B cell (primary cell): ENCODE results near the gene MPHOSPH8. TPM values are rescaled to one million over a fixed set of nuclear protein-coding genes. Genes with fewer than 3 reads are reported as not detected.
A peak's percentile ranks its signal among the peaks of the same experiment; 100 is the strongest.

Source experiments
- ATAC-seq: fragments of 200-7000 bp; cut with Tn5 transposase; one replicate; pipeline ENCODE4 v1.10.0; 2021; ENCODE audit warnings: low read depth, mild to moderate bottlenecking, moderate number of reproducible peaks, moderate library complexity
- CTCF ChIA-PET: fragments of 350-600 bp; sonication (Branson Sonifier 250); formaldehyde crosslinking; loops from one replicate; lab custom pipeline; 2021; ENCODE audit warnings: antibody characterized with exemption, inconsistent platforms; lab: Charles Lee
- POLR2A ChIA-PET: fragments of 350-600 bp; sonication (Branson Sonifier 250); formaldehyde crosslinking; loops from one replicate; lab custom pipeline; 2021; ENCODE audit warnings: antibody characterized with exemption; lab: Charles Lee
- DNase-seq: peaks from one replicate; pipeline ENCODE4 v3.0.0; 2013
- H2AFZ ChIP-seq: 2 replicates; pipeline ENCODE4 v1.6.1; 2012; ENCODE audit warnings: mild to moderate bottlenecking, low read depth, low read length; ENCODE audit not compliant: insufficient read depth, poor library complexity, severe bottlenecking
- H3K27ac ChIP-seq, 2 donors: 1 replicate in 1 of 2; 2 replicates in 1 of 2; pipeline ENCODE4 v1.5.1; 2012 to 2013; ENCODE audit warnings: low read length in 2 of 2, mild to moderate bottlenecking in 2 of 2, moderate library complexity in 1 of 2
- H3K27me3 ChIP-seq, 4 experiments: fragments of 200-600 bp in 1 of 4; sonication (generic) in 1 of 4; replicated peaks in 1 of 4; 1 replicate in 2 of 4; 2 replicates in 2 of 4; pipeline versions ENCODE4 v1.6.1 to v1.7.0; 2013 to 2016; ENCODE audit warnings: low read length in 3 of 4, mild to moderate bottlenecking in 2 of 4, mixed read lengths in 1 of 4, moderate library complexity in 1 of 4; ENCODE audit not compliant: insufficient read depth in 4 of 4, control insufficient read depth in 3 of 4; ENCODE audit errors: control extremely low read depth in 1 of 4
- H3K36me3 ChIP-seq, 2 experiments: replicated peaks in 1 of 2; 1 replicate in 1 of 2; 2 replicates in 1 of 2; pipeline versions ENCODE4 v1.6.1 to v1.7.1; 2013; ENCODE audit warnings: low read length in 1 of 2; ENCODE audit not compliant: insufficient read depth in 2 of 2, control insufficient read depth in 1 of 2; ENCODE audit errors: control extremely low read depth in 1 of 2, extremely low read depth in 1 of 2
- H3K4me1 ChIP-seq, 2 donors: fragments of 200-600 bp in 1 of 2; sonication (generic) in 1 of 2; 1 replicate in 1 of 2; 2 replicates in 1 of 2; pipeline versions ENCODE4 v1.5.1 to v1.6.1; 2013 to 2017; ENCODE audit warnings: low read length in 2 of 2; ENCODE audit not compliant: control insufficient read depth in 2 of 2, insufficient read depth in 2 of 2
- H3K4me2 ChIP-seq: replicated peaks from 2 replicates; pipeline ENCODE3; 2012; ENCODE audit warnings: mild to moderate bottlenecking, low read depth, low read length; ENCODE audit not compliant: poor library complexity, severe bottlenecking
- H3K4me3 ChIP-seq, 5 experiments: fragments of 200-600 bp in 1 of 5; sonication (generic) in 1 of 5; 1 replicate in 3 of 5; 2 replicates in 2 of 5; pipeline versions ENCODE4 v1.5.1 to v1.7.0; 2011 to 2016; ENCODE audit warnings: low read length in 4 of 5, mild to moderate bottlenecking in 4 of 5, low read depth in 2 of 5, control low read depth in 1 of 5, moderate library complexity in 1 of 5; ENCODE audit not compliant: insufficient read depth in 1 of 5; ENCODE audit errors: control extremely low read depth in 1 of 5, extremely low read depth in 1 of 5
- H3K79me2 ChIP-seq: fragments of 200-600 bp; sonication (generic); one replicate; pipeline ENCODE4 v1.6.0; 2016; ENCODE audit warnings: low read length; ENCODE audit not compliant: control insufficient read depth, insufficient read depth
- H3K9ac ChIP-seq: fragments of 200-600 bp; sonication (generic); 2 replicates; pipeline ENCODE4 v1.6.1; 2017; ENCODE audit warnings: mild to moderate bottlenecking, low read length, moderate library complexity
- H3K9me3 ChIP-seq, 3 donors: one replicate each; pipeline versions ENCODE4 v1.6.1 to v1.7.1; 2013; ENCODE audit warnings: low read length in 2 of 3; ENCODE audit not compliant: control insufficient read depth in 2 of 3, insufficient read depth in 1 of 3; ENCODE audit errors: control extremely low read depth in 1 of 3
- H4K20me1 ChIP-seq: 2 replicates; pipeline ENCODE4 v1.6.0; 2012; ENCODE audit warnings: mild to moderate bottlenecking, low read length; ENCODE audit not compliant: insufficient read depth, control insufficient read depth, poor library complexity, severe bottlenecking
- H3K27ac Mint-ChIP-seq: one replicate; pipeline ENCODE4 v1.8.0; 2021; ENCODE audit warnings: mixed read lengths
- H3K27me3 Mint-ChIP-seq: one replicate; pipeline ENCODE4 v1.8.0; 2021; ENCODE audit warnings: mixed read lengths
- H3K4me1 Mint-ChIP-seq: one replicate; pipeline ENCODE4 v1.8.0; 2021; ENCODE audit warnings: mixed read lengths
- H3K4me3 Mint-ChIP-seq: one replicate; pipeline ENCODE4 v1.8.0; 2021; ENCODE audit warnings: mixed read lengths
- H3K9me3 Mint-ChIP-seq: one replicate; pipeline ENCODE4 v1.8.0; 2022; ENCODE audit warnings: mixed read lengths; ENCODE audit not compliant: insufficient read depth
- CTCF ChIP-seq: fragments of 200-600 bp; IDR thresholded peaks from one replicate; pipeline ENCODE4 v1.8.0; 2022; ENCODE audit warnings: antibody characterized with exemption, mild to moderate bottlenecking
- WGBS: methylation state at CpG from one replicate; pipeline ENCODE4 v1.1.5; 2013; ENCODE audit warnings: missing lambda C conversion rate; ENCODE audit not compliant: insufficient coverage; 5-methylcytosine and 5-hydroxymethylcytosine counted together
- intact Hi-C: fragments of 100-400 bp; cut with micrococcal nuclease; formaldehyde crosslinking; loops from one replicate; pipeline ENCODE4 v1.10.0; 2022
- polyA minus RNA-seq: library from RNA; depleted of rRNA, polyadenylated mRNA; stranded (reverse); fragments of >200 nt; gene quantifications from 2 replicates; pipeline ENCODE4 v1.2.3, GENCODE V29; 2012
- polyA plus RNA-seq: library from polyadenylated mRNA; depleted of rRNA; stranded (reverse); fragments of >200 nt; gene quantifications from 2 replicates; pipeline ENCODE4 v1.2.3, GENCODE V29; 2012
- total RNA-seq, 2 donors: library from RNA; stranded (reverse); fragments of 120-200 nt in 1 of 2; gene quantifications; 1 replicate in 1 of 2; 2 replicates in 1 of 2; pipeline versions ENCODE4 v1.2.3 to v1.2.4, GENCODE V29; 2013 to 2022

The MPHOSPH8 gene
- total RNA-seq (98.3 and 106 TPM in 2 replicates), polyA plus RNA-seq (25.6 and 32.7 TPM in 2 replicates), polyA minus RNA-seq (10.1 and 18.3 TPM in 2 replicates)
- 56.2 TPM for total RNA-seq (2013)

DNA sequence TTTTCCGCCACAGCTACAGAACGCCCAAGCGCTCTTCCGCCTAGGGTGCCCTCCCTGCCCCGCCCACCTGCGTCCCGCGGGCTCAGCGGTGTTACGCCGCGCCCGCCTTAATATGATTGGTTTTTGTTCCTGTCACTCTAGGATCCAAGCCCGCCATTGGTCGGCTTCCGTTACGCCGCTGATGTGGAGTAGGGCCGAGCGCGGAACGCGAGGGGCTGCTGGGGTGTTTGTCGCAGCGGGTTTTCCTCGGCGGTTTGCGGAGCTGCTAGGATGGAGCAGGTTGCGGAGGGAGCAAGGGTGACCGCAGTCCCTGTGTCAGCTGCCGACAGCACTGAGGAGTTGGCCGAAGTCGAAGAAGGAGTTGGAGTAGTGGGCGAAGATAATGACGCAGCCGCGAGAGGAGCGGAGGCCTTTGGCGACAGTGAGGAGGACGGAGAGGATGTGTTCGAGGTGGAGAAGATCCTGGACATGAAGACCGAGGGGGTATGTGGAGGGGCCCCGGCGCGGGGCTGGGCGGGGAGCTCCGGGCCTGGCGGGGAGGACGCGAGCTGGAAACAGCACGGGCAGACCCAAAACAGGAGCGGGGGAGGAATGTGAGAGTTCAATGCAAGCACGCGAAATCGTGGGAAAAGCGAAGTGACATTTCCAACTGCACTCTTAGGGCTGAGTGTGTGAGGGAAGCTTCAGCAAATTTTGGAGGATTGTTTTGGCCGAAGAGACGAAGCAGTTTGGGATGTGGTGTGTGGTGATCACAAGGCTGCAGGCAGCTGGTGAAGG lies at the start of gene MPHOSPH8:
TSS of gene MPHOSPH8 (plus strand) at position 181 of the 777 bp plus-strand sequence. CDS start at position 271, 90 bp downstream.
- peak within 1 kb of the TSS; percentile 94 for H2AFZ ChIP-seq
- peaks cover 37% of the 10 kb centered on the region for H4K20me1 ChIP-seq
- no peaks in the 10 kb centered on the region for H3K27me3 ChIP-seq
- Mint-ChIP-seq H3K27ac (peak within 1 kb of the TSS; percentile 99), H3K4me3 (peak within 1 kb of the TSS; percentile 100), H3K9me3 (no peaks in the 10 kb centered on the region), H3K27me3 (no peaks in the 10 kb centered on the region), H3K4me1 (peaks cover 36% of the 10 kb centered on the region)
- peaks cover 15 to 25% of the 10 kb centered on the region in 2 donors for H3K4me1 ChIP-seq
- WGBS = under 1% methylated on average over 55 of the region's 58 CpGs
- peak within 1 kb of the TSS; percentile 84 to 98 (median 88) for H3K4me3 ChIP-seq
- H3K36me3 ChIP-seq = no peaks in the 10 kb centered on the region
- ChIA-PET CTCF (interaction anchor here (1.1 to 1.2 kb wide), 2 partner anchors 149 to 326 kb away, joined by 3 to 4 read pairs; partner anchors contain the start of gene PSPC1), POLR2A (interaction anchor here (0.6 to 2.0 kb wide), 3 partner anchors 35 to 1140 kb away, joined by 3 to 9 read pairs (median 3); partner anchors contain the start of genes EEF1AKMT1 and ZMYM5)
- intact Hi-C loops = loop anchor here (1.0 to 10.0 kb wide), 7 partner anchors 46 to 1664 kb away; partner anchors contain the start of genes MRPL57, PSPC1, SKA3 and ZMYM2
- DNase-seq (peak; percentile 98), ATAC-seq (peak; percentile 97)
- peak within 1 kb of the TSS; percentile 74 to 90 for H3K27ac ChIP-seq
- no peak for TF ChIP-seq CTCF
- H3K9ac ChIP-seq = peak within 1 kb of the TSS; percentile 96
- peaks cover 53% of the 10 kb centered on the region for H3K79me2 ChIP-seq
- H3K9me3 ChIP-seq = peaks cover 0 to 6% (median 0%) of the 10 kb centered on the region in 3 donors
- H3K4me2 ChIP-seq = peak within 1 kb of the TSS; percentile 72
